Fibroblast of mammary gland (primary cell): ENCODE data around the gene SLC6A16.
"Not testable (repeated sequence)": the region's sequence is repeated elsewhere in the genome, so short reads cannot be mapped to it uniquely, and the experiment has no call there.

Experiments used
- DNase-seq: peaks from one replicate; pipeline ENCODE4 v3.0.0-alpha.2; 2010; ENCODE audit warnings: low read depth
- H3K4me3 ChIP-seq: 2 replicates; pipeline ENCODE4 v1.5.1; 2011; ENCODE audit warnings: low read depth, mild to moderate bottlenecking, low read length, moderate library complexity; ENCODE audit not compliant: control insufficient read depth
- TF ChIP-seq, protein P1 (sequence below): conservative IDR thresholded peaks from 2 replicates; pipeline ENCODE4 v1.5.1; 2011; ENCODE audit warnings: low read depth, low read length, inconsistent platforms; ENCODE audit not compliant: control insufficient read depth, insufficient read depth

SLC6A16 gene

DNA sequence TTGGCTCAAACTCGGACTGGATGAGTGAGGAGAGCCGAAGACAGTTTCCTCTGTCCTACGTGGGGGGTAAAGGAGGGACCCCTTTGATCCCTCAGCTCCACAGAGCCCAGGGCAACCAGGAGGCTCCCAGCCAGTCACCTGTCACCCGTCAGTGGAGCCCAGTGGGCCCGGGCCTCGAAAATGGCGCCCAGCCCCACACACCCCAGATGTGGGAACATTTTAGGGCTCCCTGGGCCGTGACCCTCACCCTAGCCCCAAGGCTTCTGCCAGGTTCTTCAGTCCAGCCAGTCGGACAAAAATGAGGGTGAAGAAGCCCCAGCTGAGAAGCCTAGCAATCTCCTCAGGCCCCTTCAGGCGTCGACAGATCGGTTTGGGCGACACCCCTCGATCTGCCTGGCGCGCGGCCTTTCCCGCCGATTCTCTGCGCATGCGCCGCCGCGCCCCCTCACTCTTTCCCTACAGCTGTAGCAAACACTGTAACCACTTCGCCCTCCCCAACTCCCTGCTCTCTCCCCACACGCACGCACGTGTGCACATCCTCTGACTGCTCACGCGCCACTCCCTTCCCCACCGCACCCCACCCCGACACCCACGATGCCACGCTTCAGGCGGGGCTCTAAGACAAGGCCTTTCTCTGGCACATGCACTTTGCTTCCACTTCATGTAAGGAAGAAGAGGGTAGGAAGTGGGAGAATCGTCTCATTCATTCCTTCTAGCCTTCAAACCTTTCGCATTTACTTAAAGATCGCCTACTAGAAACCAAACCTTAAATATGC, at the start of gene SLC6A16:
Gene SLC6A16, minus strand, starts transcription at position 391 of the 776 bp plus-strand sequence. CDS start 13,844 bp downstream, outside the sequence.
- TF ChIP-seq, protein P1, sequence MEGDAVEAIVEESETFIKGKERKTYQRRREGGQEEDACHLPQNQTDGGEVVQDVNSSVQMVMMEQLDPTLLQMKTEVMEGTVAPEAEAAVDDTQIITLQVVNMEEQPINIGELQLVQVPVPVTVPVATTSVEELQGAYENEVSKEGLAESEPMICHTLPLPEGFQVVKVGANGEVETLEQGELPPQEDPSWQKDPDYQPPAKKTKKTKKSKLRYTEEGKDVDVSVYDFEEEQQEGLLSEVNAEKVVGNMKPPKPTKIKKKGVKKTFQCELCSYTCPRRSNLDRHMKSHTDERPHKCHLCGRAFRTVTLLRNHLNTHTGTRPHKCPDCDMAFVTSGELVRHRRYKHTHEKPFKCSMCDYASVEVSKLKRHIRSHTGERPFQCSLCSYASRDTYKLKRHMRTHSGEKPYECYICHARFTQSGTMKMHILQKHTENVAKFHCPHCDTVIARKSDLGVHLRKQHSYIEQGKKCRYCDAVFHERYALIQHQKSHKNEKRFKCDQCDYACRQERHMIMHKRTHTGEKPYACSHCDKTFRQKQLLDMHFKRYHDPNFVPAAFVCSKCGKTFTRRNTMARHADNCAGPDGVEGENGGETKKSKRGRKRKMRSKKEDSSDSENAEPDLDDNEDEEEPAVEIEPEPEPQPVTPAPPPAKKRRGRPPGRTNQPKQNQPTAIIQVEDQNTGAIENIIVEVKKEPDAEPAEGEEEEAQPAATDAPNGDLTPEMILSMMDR: no peak
- H3K4me3 ChIP-seq: no peak within 1 kb of the TSS
- DNase-seq: no peak

GRCh38 chr19:49373174-49373573, 48.2 kb upstream of the SLC6A16 start:
- not testable (repeated sequence) for H3K4me3 ChIP-seq, DNase-seq

DNA sequence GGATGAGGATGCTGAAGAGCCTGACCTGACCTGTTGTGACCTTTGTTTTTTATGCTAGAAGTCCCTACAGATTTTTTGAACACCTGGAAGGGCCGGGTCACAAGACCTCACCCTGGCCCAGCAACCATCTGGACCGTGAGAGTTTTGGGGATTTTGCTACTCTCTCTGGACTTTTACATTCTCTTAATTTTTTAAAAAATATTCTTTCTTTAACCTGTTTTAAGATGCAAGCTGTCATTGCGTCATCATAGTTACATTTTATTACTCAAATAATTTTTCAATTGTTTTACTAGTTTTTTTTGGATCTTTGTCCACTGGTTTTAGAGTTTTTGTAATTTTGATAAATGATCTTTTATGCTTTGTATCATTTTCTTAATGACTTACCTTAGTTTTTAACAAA, 46.2 kb upstream of the SLC6A16 start:
- TF ChIP-seq, protein P1: no peak
- H3K4me3 ChIP-seq: no peak overlapping the region

DNA sequence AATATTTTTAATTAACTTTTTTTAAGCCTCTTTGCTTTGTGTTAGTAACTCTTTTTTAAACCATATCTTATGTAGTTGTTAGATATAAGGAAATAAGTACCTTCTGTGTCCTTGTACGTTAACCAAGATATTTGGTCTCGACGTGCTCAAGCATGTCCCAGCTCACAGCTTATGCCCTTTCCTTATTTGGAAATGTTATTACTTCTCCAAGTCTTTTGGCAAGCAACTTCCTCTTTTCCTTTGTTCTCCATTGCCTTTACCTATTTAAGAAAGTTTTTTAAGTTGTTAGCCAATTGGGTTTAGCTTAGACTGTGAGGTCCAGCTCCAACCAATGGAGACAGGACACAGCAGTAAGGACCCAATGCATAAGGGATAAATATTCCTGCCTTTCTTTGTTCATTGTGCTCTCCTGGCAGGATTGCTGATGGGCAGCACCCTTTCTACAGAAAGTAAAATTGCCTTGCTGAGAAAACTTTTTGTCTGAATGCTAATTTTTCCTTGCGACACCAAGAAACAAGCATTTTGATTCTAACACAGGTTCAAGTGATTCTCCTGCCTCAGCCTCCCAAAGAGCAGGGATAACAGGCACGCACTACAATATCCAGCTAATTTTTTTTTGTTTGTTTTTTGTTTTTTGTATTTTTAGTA, 43.8 kb upstream of the SLC6A16 start:
- no peak for DNase-seq
- no peak overlapping the region for H3K4me3 ChIP-seq
- TF ChIP-seq, protein P1: no peak

More for the DNA sequence above, 46.2 kb upstream of the SLC6A16 start:
- DNase-seq: no peak

DNA sequence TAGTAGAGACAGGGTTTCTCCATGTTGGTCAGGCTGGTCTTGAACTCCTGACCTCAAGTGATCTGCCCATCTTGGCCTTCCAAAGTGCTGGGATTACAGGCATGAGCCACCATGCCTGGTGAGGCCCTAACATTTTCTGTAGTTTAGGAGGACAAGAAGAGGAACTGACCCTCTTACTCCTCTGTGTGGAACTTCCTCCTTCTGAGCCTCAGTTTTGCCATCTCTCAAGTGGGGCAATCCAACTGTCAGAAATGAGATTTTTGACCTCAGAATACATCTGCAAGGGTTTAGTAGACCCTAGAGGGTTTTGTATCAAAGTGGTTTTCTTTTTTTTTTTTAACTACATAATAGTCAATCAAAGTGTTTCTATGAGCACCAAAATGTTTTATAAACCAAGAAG, 41.1 kb upstream of the SLC6A16 start:
- TF ChIP-seq, protein P1: no peak
- no peak for DNase-seq
- H3K4me3 ChIP-seq: no peak overlapping the region

- no peak for DNase-seq
- peak overlapping the region; percentile 21 for H3K4me3 ChIP-seq
- TF ChIP-seq, protein P1: no peak
These were observed 39.2 kb upstream of the SLC6A16 start for GRCh38 chr19:49364083-49364737.
